Right cardiac atrium (tissue), 5 donors: ENCODE data around the gene LCOR. TPM values are rescaled to one million over a fixed set of nuclear protein-coding genes. Genes with fewer than 3 reads are reported as not detected.

Source experiments
- ATAC-seq, 2 donors: fragments of 200-7000 bp; cut with Tn5 transposase; one replicate each; pipeline versions ENCODE4 v1.8.0 to v1.9.1; 2020; ENCODE audit warnings: moderate library complexity in 2 of 2, mild to moderate bottlenecking in 1 of 2
- DNase-seq, 3 donors: peaks; one replicate each; pipeline ENCODE4 v3.0.0-alpha.2; 2020
- H3K27ac ChIP-seq: one replicate; pipeline ENCODE4 v1.5.1; 2013; ENCODE audit warnings: mild to moderate bottlenecking, low read length, control low read depth, moderate library complexity
- H3K27me3 ChIP-seq: one replicate; pipeline ENCODE4 v1.6.1; 2013; ENCODE audit not compliant: control insufficient read depth, insufficient read depth
- H3K4me1 ChIP-seq: one replicate; pipeline ENCODE4 v1.6.1; 2013; ENCODE audit warnings: low read length; ENCODE audit not compliant: control insufficient read depth, insufficient read depth
- H3K4me3 ChIP-seq: one replicate; pipeline ENCODE4 v1.5.1; 2013; ENCODE audit warnings: low read length, control low read depth
- H3K9me3 ChIP-seq: one replicate; pipeline ENCODE4 v1.6.1; 2013; ENCODE audit warnings: low read length; ENCODE audit not compliant: control insufficient read depth
- WGBS: extraction: QIAGEN DNeasy Blood & Tissue Kit; methylation state at CpG from one replicate; pipeline ENCODE4 v1.1.7; 2013; 5-methylcytosine and 5-hydroxymethylcytosine counted together
- intact Hi-C, 4 donors: fragments of 100-400 bp; cut with DNase I; formaldehyde crosslinking; loops; one replicate each; pipeline versions ENCODE4 v1.11.0 to v1.14.0; 2022 to 2023
- polyA plus RNA-seq: library from polyadenylated mRNA; stranded (reverse); fragments of 200-250 nt; gene quantifications from one replicate; pipeline ENCODE4 v1.2.3, GENCODE V29; 2013
- total RNA-seq, 4 donors: library from RNA; stranded (reverse); fragmentation: NEBNext Ultra II Directional; extraction: Animal tissue kit (Norgen Biotek cat#: 25700); gene quantifications; one replicate each; pipeline ENCODE4 v1.2.1, GENCODE V29; 2021
- donor health status: healthy with polysubstance abuse.
- donor health status: DM: no; HTN: yes; CAD: no.
- donor health status: DM: no; HTN: no; CAD: no.
- donor health status: DM: no; HTN: yes; CAD: no; lungs with severe emphysema.
- donor health status: DM: yes; HTN: yes; CAD: no.

LCOR gene
- total and polyA plus RNA-seq, 5 donors: 3.2 to 21.9 (median 17.7) TPM

GRCh38 chr10:97004591-97004990, 172.5 kb downstream of the LCOR start:
- ATAC-seq: no peak
- intact Hi-C loops: no loop called here
- no peak for DNase-seq
- no peaks in the 10 kb centered on the region for H3K27me3 ChIP-seq
- H3K9me3 ChIP-seq: no peaks in the 10 kb centered on the region
- H3K27ac ChIP-seq: no peak overlapping the region
- H3K4me1 ChIP-seq: no peaks in the 10 kb centered on the region
- WGBS: 91% methylated on average over 10 of the region's 10 CpGs
- no peak overlapping the region for H3K4me3 ChIP-seq

DNA sequence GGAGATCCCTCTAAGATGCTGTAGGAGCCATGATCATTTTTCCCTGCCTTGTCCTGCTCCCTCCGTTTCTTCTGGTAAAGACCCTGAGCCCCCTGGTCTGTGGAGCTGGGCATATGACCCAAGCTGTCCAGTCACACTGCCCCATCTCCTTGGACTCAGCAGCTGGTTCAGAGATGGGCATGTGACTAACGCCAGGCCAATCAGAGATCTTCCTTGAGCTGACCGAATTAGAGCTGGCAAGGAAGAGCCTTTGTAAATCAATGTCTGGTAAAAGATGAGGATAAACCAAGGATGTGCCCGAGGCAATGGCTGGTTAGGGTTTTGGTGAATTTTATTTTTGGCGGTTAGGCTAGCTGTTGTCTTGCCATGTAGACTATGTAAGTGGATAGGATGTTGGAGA, 173.3 kb downstream of the LCOR start:
- H3K27ac ChIP-seq: no peak overlapping the region
- no peaks in the 10 kb centered on the region for H3K9me3 ChIP-seq
- intact Hi-C loops: no loop called here
- H3K4me1 ChIP-seq: no peaks in the 10 kb centered on the region
- WGBS: 86% methylated on average over 5 of the region's 5 CpGs
- ATAC-seq (no peak), DNase-seq (no peak)
- H3K27me3 ChIP-seq: no peaks in the 10 kb centered on the region
- H3K4me3 ChIP-seq: no peak overlapping the region

DNA sequence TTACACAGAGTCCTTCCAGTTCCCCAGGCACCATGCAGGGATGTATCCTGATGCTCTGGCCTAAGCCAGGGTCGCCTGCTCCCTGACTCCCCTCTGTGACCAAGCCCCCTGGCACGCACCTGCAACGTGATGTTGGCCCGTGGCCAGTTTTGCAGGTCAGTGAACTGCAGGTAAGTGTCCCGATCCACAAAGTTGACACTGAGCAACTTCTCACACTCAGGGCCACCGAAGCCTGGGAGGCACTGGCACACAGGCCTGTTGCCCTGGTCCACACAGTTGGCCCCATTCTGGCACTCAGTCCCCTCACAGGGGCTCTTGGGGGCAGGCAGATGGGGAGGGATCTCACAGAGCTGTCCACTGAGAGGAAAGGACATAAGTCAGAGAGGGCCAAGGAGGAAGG, 174.3 kb downstream of the LCOR start:
- WGBS: 74% methylated on average over 6 of the region's 6 CpGs

GRCh38 chr10:97007417-97007816, 175.3 kb downstream of the LCOR start:
- no peak overlapping the region for H3K4me3 ChIP-seq
- no peak for ATAC-seq
- no peak for DNase-seq
- WGBS: 97% methylated on average over 1 of the region's 1 CpG
- H3K9me3 ChIP-seq: no peaks in the 10 kb centered on the region
- no peak overlapping the region for H3K27ac ChIP-seq
- intact Hi-C loops: no loop called here
- no peaks in the 10 kb centered on the region for H3K4me1 ChIP-seq
- H3K27me3 ChIP-seq: no peaks in the 10 kb centered on the region

More for the DNA sequence above, 174.3 kb downstream of the LCOR start:
- no peaks in the 10 kb centered on the region for H3K9me3 ChIP-seq
- no peak overlapping the region for H3K27ac ChIP-seq
- no peaks in the 10 kb centered on the region for H3K27me3 ChIP-seq
- intact Hi-C loops: no loop called here
- no peak for DNase-seq
- no peak for ATAC-seq
- no peaks in the 10 kb centered on the region for H3K4me1 ChIP-seq
- no peak overlapping the region for H3K4me3 ChIP-seq

DNA sequence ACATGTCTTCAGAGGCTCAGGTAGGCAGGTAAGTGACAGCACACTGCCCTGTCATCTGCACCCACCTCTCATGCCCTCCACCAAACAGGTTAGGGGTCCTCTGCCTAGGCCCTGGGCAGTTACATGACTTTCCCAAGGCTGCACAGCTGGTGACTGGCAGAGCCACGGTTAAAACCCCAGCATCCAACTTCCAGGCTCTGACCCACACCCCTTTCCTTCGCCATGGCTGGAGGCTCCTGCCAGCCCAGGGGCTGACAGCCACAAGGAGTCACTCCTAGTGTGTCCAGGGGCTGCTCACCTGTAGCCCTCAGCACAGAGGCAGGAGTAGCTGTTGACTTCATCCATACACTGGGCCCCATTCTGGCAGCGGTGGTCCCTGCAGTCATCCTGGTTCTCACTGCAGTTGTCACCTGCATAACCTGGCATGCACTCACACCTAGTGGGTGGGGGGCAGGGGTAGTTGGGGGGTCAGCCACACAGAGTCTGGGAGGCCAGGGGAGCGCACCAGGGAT, 178.7 kb downstream of the LCOR start:
- DNase-seq (peak in 1 of 3 donors; percentile 23), ATAC-seq (peak in 1 of 2 donors; percentile 14)
- Histone ChIP-seq H3K4me3 (no peak overlapping the region), H3K9me3 (no peaks in the 10 kb centered on the region), H3K27me3 (no peaks in the 10 kb centered on the region), H3K4me1 (no peaks in the 10 kb centered on the region), H3K27ac (no peak overlapping the region)
- intact Hi-C loops: no loop called here
- WGBS: 86% methylated on average over 4 of the region's 4 CpGs

DNA sequence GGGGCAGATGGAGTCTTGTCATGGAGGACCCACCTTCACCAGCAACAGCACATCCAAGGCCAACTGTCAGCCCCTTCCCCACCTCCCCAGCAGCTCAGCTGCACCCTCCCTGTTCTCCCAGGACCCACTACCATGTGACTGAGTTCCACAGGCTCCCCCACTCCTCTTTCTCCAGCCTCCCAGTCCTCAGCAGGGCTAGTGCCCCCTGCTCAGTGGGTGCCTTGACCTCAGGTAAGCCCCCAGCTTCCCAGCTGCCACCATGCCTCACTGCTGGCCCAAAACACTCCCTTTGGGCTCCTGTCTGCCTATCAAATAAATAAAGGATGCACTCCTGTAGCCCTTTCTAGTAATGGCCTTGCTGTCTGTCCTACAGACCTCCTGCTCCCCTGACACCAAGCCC, 179.3 kb downstream of the LCOR start:
- Histone ChIP-seq H3K27me3 (no peaks in the 10 kb centered on the region), H3K27ac (no peak overlapping the region), H3K9me3 (no peaks in the 10 kb centered on the region), H3K4me3 (no peak overlapping the region), H3K4me1 (no peaks in the 10 kb centered on the region)
- DNase-seq (no peak), ATAC-seq (no peak)
- intact Hi-C loops: no loop called here

DNA sequence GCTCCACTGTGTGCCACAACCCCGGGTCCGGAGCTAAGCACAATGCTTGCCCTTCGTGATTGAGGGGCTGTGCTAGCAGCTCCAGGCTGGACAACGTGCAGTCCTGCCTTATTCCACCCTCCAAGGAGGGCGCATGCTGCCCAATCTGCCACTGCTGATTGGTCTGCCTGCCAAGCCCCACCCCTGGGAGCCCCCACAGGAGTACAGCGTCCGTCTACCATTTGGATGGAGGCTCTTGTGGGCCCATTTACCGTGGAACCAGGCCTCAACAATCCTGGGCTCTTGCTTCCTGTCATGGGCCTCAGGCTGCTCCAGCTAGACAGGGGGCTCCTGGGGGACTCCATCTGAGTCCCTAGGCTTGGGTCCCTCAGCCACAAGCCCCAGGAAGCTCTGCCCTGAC, 180.4 kb downstream of the LCOR start:
- 90% methylated on average over 8 of the region's 8 CpGs for WGBS
- no peak overlapping the region for H3K27ac ChIP-seq
- no peak overlapping the region for H3K4me3 ChIP-seq
- ATAC-seq (no peak), DNase-seq (no peak)
- intact Hi-C loops: no loop called here
- H3K4me1 ChIP-seq: no peaks in the 10 kb centered on the region
- no peaks in the 10 kb centered on the region for H3K27me3 ChIP-seq
- no peaks in the 10 kb centered on the region for H3K9me3 ChIP-seq

- intact Hi-C loops: no loop called here
- Histone ChIP-seq H3K9me3 (no peaks in the 10 kb centered on the region), H3K4me1 (no peaks in the 10 kb centered on the region), H3K27ac (no peak overlapping the region), H3K27me3 (no peaks in the 10 kb centered on the region), H3K4me3 (no peak overlapping the region)
- 86% methylated on average over 8 of the region's 8 CpGs for WGBS
- DNase-seq: no peak
- no peak for ATAC-seq
Measured at GRCh38 chr10:97013568-97013967, 181.5 kb downstream of the LCOR start.

DNA sequence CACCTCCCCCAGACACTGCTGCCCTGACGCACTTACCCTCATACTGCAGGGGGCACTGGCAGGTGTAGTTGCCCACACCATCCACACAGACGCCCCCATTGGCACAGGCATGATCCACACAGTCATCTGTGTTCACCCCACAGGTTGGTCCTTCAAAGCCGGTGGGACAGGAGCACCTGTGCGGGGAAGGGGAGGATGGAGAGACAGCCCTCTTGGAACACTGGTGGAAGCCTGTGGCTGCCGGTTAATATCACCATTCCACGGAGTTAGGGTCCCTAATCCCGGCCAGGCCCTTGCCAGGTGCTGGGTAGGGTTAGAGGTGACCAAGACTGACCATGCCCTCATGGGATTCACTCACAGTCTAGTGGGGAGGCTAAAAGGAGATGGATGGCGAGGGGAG, 181.9 kb downstream of the LCOR start:
- no peak overlapping the region for H3K27ac ChIP-seq
- 80% methylated on average over 8 of the region's 8 CpGs for WGBS
- no peak overlapping the region for H3K4me3 ChIP-seq
- intact Hi-C loops: no loop called here
- ATAC-seq (no peak), DNase-seq (no peak)
- H3K9me3 ChIP-seq: no peaks in the 10 kb centered on the region
- no peaks in the 10 kb centered on the region for H3K27me3 ChIP-seq
- no peaks in the 10 kb centered on the region for H3K4me1 ChIP-seq

DNA sequence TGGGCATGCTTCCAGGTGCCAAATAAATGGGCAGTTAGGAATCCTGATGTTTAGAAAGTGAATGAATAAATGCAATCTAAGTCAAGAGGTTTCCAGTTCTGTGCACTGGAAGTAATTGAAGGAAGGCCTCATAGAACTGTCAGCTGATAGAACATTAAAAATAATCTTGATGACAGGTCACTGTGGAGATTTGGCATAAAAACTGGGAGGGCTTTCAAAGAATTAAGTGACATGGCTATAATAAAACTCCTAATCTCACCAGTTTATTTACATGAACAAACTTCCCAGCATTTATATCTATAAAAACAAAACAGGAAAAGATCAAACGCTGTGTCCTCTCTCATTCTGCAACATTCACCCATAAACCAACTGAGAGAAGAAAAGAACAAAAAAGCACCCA, 183.1 kb downstream of the LCOR start:
- intact Hi-C loops: no loop called here
- 44% methylated on average over 1 of the region's 1 CpG for WGBS
- no peak for ATAC-seq
- no peaks in the 10 kb centered on the region for H3K27me3 ChIP-seq
- no peak overlapping the region for H3K4me3 ChIP-seq
- no peaks in the 10 kb centered on the region for H3K9me3 ChIP-seq
- DNase-seq: no peak
- H3K27ac ChIP-seq: no peak overlapping the region
- no peaks in the 10 kb centered on the region for H3K4me1 ChIP-seq

DNA sequence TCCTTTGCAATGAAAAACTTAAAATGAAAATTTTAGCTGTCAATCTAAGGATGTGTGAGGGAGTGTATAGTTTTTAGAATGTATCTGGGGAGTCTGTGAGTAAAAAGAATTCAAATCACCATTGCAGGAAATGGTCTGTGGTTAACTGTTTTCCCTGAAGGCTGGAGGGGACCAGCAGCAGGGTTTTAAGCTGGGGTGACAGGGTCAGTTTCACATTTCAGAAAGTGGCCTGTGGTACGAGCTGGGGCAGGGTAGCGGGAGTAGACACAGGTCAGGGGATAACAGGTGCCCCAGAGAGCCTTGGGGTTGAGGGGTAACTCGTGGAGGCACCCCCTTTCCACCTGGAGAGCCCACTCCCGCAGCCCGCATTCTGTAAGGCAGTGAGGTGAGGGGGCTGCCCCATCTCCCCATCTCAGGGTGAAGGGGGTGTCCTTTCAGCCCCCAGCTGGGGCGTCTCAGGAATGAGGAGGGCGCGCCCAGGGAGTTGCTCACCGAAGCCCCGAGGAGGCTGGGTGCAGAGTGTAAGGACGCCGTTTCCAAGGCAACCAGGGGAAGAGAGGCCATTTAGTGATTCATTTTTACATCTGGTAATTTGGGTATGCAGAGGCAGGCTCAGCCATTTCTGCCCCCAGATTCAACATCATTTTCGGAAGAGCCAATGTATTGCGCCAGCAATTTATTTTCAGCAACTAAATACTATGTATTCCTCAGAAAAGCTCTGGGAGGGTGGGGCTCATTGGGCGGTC, 184.8 kb downstream of the LCOR start:
- 79% methylated on average over 15 of the region's 15 CpGs for WGBS
- ATAC-seq (no peak), DNase-seq (peak in 1 of 3 donors; percentile 24)
- Histone ChIP-seq H3K27me3 (no peaks in the 10 kb centered on the region), H3K9me3 (no peaks in the 10 kb centered on the region), H3K4me3 (no peak overlapping the region), H3K27ac (no peak overlapping the region), H3K4me1 (no peaks in the 10 kb centered on the region)
- intact Hi-C loops: no loop called here

GRCh38 chr10:97017474-97017903, 185.4 kb downstream of the LCOR start:
- intact Hi-C loops: no loop called here
- no peak overlapping the region for H3K4me3 ChIP-seq
- H3K27me3 ChIP-seq: no peaks in the 10 kb centered on the region
- no peak for ATAC-seq
- WGBS: 85% methylated on average over 5 of the region's 5 CpGs
- no peak for DNase-seq
- no peaks in the 10 kb centered on the region for H3K4me1 ChIP-seq
- H3K27ac ChIP-seq: no peak overlapping the region
- no peaks in the 10 kb centered on the region for H3K9me3 ChIP-seq
